ENCODE results near the gene CKS2. TPM values are rescaled to one million over a fixed set of nuclear protein-coding genes. Genes with fewer than 3 reads are reported as not detected.
A peak's percentile ranks its signal among the peaks of the same experiment; 100 is the strongest.
"Not testable (repeated sequence)": the region's sequence is repeated elsewhere in the genome, so short reads cannot be mapped to it uniquely, and the experiment has no call there.

Gene CKS2
- total RNA-seq, 1 donor from 2014 or later = 25.5 TPM

DNA sequence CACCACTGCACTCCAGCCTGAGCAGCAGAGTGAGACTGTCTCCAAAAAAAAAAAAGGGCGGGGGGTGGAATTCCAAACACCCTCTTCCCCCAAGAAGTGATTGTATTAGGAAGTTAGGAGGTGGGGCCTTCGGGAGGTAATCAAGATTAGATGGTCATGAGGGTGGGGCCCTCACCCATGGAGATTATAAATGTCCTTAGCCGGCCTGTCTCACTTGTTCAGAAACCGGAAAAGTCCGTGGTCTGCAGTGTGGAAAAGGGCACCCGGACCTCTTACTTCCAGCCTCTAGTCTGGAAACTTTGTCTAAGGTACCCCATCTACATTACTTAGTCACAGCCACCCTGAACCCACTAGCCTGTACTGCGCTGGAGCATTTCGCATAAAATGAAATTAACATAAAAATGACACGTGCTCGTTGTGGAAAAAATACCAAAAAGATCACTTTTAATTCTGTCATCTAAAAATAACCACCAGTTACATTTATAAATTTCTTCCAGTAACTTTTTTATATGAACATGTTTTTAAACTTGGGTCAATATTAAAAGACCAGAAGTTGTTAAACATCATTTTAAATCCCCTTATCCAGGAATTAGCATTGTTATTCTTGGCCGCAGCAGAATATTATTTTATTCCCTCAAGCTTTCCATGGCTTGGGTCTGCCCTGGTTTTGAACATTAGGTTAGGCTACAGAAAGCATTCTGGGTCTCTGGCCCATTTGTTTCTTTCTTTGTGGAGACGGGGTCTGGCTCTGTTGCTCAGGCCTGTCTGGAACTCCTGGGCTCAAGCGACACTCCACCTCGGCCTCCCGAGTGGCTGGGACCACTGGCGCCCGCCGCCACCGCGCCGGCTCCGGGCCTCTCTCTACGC is 1.2 kb upstream of the CKS2 start:
- no peak for DNase-seq (ENCODE audit: low read depth)

DNA sequence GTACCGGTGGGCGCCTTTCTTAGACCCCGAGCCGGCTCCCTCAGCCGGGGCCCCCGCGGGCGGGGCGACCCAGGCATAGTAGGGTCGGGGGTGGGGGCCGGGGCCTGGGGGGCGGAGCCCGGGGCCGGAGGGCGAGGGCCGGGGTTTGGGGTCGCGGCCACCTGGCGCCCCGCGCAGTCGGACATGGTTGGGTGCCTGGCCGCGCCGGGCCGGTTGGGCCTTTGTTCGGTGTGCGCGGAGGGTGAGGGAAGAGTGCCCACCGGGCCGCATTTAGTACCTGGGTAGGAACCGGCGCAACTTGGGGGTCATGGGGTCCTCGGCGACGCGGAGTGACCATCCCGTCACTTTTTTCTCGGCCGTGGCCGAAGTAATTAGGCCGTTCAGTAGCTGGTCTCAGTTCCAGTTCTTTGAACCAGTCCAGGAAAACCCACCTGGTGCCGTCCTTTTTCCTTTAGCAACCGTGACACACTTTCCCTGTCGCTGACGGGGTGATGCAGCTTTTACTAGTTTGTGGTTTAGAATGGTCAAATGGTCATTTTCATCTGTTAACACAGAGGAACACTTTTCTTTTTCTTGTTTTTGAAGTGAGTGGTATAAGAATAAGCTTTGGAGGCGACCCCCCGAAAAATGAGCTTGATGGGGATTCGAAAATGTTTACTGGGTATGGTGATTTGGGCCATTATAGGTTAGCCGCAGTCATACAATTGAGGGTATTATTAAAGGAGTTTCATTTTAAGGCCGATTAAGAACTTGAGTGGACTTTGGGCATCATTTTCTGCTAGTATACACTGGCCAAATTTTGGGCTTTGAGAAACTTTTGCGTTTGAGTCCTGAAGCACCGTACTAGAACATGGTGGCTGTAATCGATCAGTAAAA is 589 bp downstream of the CKS2 start:
- no peak for DNase-seq (ENCODE audit: low read depth)

DNA sequence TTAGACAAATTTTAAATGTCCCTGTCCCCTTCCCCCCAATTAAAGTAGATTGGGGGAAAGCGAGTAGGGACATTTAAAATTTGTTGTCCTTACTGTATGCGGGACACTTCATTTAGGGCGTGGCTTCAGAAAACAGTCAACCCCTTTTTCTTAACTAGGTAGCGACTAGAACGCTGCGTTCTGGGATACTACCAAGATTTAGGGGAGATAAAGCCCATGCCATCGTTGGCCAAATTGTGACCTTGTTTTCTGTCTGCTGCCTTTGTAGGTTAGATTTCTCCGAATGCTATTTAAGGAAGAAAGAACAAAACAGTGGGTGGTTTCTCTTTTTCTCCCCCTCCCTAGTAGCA is 1.2 kb downstream of the CKS2 start:
- DNase-seq (ENCODE audit: low read depth) = peak; percentile 40

GRCh38 chr9:89313842-89314241 is 2.8 kb downstream of the CKS2 start:
- no peak for DNase-seq (ENCODE audit: low read depth)

DNA sequence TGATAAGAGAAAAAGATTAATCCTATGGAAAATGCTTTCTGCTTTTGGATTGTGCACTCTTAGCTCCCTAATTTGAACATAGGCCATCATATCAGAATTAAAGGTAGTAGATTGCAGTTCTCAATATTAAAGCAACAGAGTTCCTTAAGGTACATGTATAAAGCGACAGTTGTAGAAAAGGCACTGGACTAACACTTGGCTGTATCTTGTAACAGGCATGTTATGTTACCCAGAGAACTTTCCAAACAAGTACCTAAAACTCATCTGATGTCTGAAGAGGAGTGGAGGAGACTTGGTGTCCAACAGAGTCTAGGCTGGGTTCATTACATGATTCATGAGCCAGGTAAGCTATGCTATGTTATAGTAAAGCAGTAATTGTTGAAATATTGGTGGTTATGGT is 4.0 kb downstream of the CKS2 start:
- DNase-seq (ENCODE audit: low read depth) = no peak

- no peak for DNase-seq (ENCODE audit: low read depth)
These were observed 4.5 kb downstream of the CKS2 start for GRCh38 chr9:89315482-89315881.

- no peak for DNase-seq (ENCODE audit: low read depth)
These were observed 6.3 kb downstream of the CKS2 start for GRCh38 chr9:89317282-89317681.

DNA sequence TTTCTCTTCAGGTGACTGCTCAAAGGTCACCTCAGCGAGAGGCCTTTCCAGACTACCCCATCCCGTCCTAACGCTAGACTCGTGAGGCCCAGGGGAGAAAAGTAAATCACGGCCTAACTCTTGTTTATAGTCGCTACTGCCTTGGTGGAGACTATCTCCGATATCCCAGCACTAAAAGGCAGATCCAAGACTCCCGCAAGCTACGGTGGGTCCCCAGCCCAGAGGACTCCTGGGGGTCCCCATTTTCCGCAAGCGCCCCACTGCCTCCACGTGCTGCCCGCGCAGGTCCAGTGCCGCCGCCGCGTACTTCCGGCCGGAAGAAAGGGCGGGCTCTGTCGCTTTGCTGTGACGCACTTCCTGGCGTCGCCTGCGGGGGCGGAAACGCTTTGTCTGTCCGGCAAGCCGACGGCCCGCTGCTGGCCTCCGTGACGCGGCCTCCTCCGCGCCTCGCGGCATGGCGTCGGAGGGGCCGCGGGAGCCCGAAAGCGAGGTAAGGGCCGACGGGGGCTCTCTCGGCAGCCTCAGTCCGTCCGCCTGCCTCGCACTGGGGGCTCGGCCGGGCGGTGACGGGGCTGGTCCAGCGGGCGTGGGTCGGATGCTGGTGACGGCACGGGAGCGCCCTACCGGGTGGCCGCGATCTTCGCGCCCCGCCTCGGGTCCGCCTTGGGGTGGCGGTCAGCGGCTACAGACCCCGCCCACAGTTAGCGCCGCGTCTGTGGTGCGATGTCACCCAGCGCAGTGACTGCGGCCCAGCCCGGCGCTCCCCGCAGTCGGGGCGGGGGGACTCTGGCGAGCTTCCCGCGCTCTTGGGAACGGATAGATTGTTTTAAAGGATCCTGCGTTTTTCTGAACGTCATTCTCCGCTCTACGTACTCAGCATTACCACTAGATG is 7.4 kb downstream of the CKS2 start, which contains the start of gene SECISBP2:
Gene SECISBP2 (plus strand): TSS at position 378 of the 892 bp plus-strand sequence. CDS start 77 bp downstream, at position 455.
- peak; percentile 97 for DNase-seq (ENCODE audit: low read depth)

GRCh38 chr9:89319015-89319905 is 8.3 kb downstream of the CKS2 start:
- peak; percentile 38 for DNase-seq (ENCODE audit: low read depth)

DNA sequence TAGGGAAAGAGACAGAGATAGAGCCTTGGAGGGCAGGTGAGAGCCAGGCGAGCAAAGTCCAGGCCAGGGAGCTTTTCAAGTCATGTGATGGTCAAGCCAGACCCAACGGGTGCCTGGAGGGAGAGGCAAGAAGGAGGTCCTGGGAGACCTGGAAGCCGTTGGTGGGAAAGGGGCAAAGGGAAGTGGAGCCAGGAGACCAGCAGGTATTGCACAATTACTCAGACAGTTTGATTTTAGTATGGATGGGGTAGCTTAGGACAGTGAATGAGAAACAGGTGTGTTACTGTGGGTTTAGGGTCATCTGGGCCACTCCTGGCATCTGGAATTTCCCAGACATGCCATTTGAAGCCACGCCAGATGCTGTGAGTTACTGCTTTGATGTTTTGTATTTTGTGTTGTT is 12.4 kb downstream of the CKS2 start:
- peak; percentile 55 for DNase-seq (ENCODE audit: low read depth)

DNA sequence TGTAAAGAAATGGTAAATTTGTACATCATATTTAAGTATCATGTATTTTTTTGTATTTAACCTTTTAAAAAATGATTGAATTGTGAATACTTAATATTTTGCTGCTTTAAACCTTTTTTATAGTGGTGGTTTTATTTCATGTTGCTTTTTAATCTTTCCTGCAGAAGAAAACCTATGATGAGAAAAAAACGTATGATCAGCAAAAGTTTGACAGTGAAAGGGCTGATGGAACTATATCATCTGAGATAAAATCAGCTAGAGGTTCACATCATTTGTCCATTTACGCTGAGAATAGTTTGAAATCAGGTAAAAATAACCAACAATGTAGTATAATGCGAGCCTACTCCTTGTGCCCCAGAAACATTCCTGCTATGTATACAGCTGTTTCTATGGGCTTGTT is 14.7 kb downstream of the CKS2 start:
- DNase-seq (ENCODE audit: low read depth) = no peak

DNA sequence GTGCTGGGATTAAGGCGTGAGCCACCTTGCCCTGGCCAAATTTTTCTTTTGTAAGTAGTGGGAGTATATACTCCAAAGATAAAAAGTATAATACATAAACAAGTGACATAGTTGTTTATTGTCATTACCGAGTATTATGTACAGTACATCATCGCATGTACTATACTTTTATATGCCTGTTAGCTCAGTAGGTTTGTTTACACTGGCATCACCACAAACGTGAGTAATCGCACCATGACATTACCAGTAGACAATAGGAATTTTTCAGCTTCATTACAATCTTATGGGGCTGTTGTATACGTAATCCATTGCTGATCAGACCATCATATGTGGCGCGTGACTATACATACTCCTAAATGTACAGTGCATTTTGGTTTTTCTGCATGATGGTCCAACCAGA is 17.1 kb downstream of the CKS2 start:
- DNase-seq (ENCODE audit: low read depth) = no peak

GRCh38 chr9:89329917-89330316 is 18.9 kb downstream of the CKS2 start:
- no peak for DNase-seq (ENCODE audit: low read depth)

- DNase-seq (ENCODE audit: low read depth) = no peak
These were observed 19.5 kb downstream of the CKS2 start for GRCh38 chr9:89330513-89330912.

DNA sequence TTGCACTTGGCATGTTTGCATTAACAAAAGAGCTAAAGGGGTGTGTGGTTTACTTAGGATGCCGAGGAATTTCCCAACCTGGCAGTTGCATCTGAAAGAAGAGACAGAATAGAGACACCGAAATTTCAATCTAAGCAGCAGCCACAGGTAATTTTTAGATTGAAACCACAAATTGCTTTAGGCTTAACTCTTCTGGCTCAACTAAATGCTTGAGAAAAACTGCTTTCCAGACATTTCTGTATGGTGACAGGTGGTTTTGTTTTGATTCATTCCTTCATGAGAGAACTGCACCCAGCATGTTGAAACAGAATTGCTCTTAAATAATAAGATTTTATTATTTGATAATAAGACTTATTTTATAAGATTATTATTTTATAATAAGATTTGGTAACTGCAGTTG is 28.8 kb downstream of the CKS2 start:
- DNase-seq (ENCODE audit: low read depth) = no peak

- no peak for DNase-seq (ENCODE audit: low read depth)
These were observed 29.3 kb downstream of the CKS2 start for GRCh38 chr9:89340332-89340731.

- no peak for DNase-seq (ENCODE audit: low read depth)
These were observed 31.2 kb downstream of the CKS2 start for GRCh38 chr9:89342213-89342612.

- no peak for DNase-seq (ENCODE audit: low read depth)
These were observed 32.0 kb downstream of the CKS2 start for GRCh38 chr9:89342948-89343347.

DNA sequence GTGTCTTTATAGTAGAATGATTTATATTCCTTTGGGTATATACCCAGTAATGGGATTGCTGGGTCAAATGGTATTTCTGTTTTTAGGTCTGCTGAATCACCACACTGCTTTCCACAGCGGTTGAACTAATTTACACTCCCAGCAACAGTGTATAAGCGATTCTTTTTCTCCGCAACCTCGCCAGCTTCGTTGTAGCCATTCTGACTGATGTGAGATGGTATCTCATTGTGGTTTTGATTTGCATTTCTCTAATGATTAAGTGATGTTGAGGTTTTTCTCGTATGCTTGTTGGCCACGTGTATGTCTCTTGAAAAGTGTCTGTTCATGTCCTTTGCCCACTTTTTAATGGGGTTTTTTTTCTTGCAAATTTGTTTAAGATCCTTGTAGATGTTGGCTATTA is 32.8 kb downstream of the CKS2 start:
- DNase-seq (ENCODE audit: low read depth) = not testable (repeated sequence)

- no peak for DNase-seq (ENCODE audit: low read depth)
These were observed 34.5 kb downstream of the CKS2 start for GRCh38 chr9:89345476-89345875.

All from myocyte (in vitro differentiated cells).